ENCODE measurements around the gene ARMH4. TPM values are rescaled to one million over a fixed set of nuclear protein-coding genes. Genes with fewer than 3 reads are reported as not detected.
A peak's percentile ranks its signal among the peaks of the same experiment; 100 is the strongest.

The ARMH4 gene
- total and polyA plus RNA-seq, 2 experiments from 2014 or later, result 48.6 to 64.6 TPM

DNA sequence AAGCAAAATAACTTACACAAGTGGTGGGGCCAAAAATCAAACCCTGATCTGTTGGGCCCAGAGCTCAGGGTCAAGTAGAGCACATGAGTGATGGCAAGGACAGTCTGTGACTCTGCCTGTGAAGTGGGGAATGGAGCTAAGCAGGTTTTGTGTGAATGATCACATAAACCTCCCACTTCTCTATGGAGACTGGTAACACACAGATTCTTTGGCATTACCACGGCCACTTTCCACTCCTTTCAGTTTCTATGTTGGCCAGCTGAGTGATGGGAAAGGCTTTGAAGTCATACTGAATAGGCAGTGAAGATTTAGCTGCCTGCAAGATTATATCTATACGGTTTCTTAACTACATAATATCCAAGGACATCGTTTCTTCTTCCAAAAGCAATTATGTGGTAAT is 97.9 kb downstream of the ARMH4 start:
- Histone ChIP-seq H3K27me3 (no peaks in the 10 kb centered on the region), H3K4me3 (no peak overlapping the region), H3K36me3 (peaks cover 2% of the 10 kb centered on the region), H3K27ac (no peak overlapping the region), H3K4me1 (ENCODE audit: low read depth) (no peaks in the 10 kb centered on the region), H3K9me3 (ENCODE audit: low read depth) (no peaks in the 10 kb centered on the region)
- no peak for DNase-seq (ENCODE audit: low read depth in 1 of 2, low spot score in 1 of 2)
- TF ChIP-seq, protein P1, sequence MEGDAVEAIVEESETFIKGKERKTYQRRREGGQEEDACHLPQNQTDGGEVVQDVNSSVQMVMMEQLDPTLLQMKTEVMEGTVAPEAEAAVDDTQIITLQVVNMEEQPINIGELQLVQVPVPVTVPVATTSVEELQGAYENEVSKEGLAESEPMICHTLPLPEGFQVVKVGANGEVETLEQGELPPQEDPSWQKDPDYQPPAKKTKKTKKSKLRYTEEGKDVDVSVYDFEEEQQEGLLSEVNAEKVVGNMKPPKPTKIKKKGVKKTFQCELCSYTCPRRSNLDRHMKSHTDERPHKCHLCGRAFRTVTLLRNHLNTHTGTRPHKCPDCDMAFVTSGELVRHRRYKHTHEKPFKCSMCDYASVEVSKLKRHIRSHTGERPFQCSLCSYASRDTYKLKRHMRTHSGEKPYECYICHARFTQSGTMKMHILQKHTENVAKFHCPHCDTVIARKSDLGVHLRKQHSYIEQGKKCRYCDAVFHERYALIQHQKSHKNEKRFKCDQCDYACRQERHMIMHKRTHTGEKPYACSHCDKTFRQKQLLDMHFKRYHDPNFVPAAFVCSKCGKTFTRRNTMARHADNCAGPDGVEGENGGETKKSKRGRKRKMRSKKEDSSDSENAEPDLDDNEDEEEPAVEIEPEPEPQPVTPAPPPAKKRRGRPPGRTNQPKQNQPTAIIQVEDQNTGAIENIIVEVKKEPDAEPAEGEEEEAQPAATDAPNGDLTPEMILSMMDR (IDR thresholded peaks at IDR 0.05; ENCODE audit: low read depth, low read length), result no peak

DNA sequence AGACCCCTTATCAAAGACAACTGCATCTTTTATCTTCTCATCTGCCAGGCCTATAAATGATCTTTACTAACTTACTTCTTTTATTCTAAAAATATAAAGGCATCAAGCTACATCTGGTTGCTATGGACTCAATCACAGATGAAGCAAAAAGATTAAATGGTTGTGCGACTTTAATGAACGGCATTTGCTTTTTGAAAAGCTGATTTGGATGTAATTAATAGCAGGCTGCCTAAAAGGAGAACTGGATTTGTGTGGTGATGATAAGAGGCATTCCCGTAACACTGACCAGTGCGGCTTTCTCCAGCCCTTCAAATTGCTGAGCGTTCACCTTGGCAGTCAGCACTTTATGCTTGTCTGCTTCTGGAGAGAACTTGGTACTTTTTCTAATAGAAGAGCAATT is 103.8 kb downstream of the ARMH4 start:
- TF ChIP-seq, protein P1 (IDR thresholded peaks at IDR 0.05; ENCODE audit: low read depth, low read length), result no peak
- peaks cover 12% of the 10 kb centered on the region for H3K4me1 ChIP-seq (ENCODE audit: low read depth)
- peak overlapping the region; percentile 60 for H3K27ac ChIP-seq

DNA sequence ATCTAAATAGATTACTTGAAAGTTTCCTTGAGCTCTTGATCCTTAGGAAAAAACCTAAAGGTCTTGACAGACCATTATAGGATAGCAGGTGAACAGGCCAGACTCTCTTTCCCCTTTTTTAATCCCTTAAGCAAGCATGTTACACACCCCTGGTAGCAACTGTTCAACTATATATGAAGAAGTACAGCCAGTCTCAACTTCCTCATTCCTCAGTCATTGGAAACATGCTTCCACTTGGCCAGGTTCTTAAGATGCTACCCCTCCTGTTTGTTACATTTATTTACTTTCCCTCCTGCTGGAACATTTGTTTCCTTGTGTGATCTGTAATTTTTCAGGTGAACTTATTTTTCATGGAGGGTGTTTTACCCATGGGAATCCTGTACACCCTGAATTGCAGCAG is 124.1 kb downstream of the ARMH4 start:
- Histone ChIP-seq H3K4me1 (ENCODE audit: low read depth) (no peaks in the 10 kb centered on the region), H3K9me3 (ENCODE audit: low read depth) (no peaks in the 10 kb centered on the region), H3K4me3 (no peak overlapping the region), H3K36me3 (no peaks in the 10 kb centered on the region), H3K27me3 (no peaks in the 10 kb centered on the region), H3K27ac (no peak overlapping the region)
- TF ChIP-seq, protein P1 (IDR thresholded peaks at IDR 0.05; ENCODE audit: low read depth, low read length), result no peak
- DNase-seq (ENCODE audit: low read depth in 1 of 2, low spot score in 1 of 2), result no peak

More for the DNA sequence above, 103.8 kb downstream of the ARMH4 start:
- peak in 1 of 2 donors; percentile 58 for DNase-seq (ENCODE audit: low read depth in 1 of 2, low spot score in 1 of 2)
- H3K27me3 ChIP-seq, result no peaks in the 10 kb centered on the region
- H3K36me3 ChIP-seq, result no peaks in the 10 kb centered on the region
- H3K4me3 ChIP-seq, result no peak overlapping the region
- no peaks in the 10 kb centered on the region for H3K9me3 ChIP-seq (ENCODE audit: low read depth)

DNA sequence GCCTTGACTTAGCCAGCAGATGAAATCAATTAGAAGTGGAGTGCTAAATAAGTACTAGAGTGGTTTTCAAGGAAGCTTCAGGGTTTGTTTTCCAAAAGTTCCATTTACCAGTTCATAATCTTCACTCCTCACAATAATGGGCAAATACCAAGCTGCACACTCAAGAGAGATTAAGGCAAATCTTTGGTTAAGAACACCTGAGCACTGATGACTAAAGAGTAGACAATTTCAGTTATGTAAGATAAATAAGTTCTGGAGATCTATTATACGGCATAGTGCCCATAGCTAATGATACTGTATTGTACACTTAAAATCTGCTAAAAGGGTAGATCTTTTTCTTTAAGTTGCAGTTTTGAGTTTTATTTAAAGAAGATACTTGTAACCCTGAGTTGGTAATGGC is 125.0 kb downstream of the ARMH4 start:
- TF ChIP-seq, protein P1 (IDR thresholded peaks at IDR 0.05; ENCODE audit: low read depth, low read length), result no peak
- no peak overlapping the region for H3K4me3 ChIP-seq
- no peak for DNase-seq (ENCODE audit: low read depth in 1 of 2, low spot score in 1 of 2)

DNA sequence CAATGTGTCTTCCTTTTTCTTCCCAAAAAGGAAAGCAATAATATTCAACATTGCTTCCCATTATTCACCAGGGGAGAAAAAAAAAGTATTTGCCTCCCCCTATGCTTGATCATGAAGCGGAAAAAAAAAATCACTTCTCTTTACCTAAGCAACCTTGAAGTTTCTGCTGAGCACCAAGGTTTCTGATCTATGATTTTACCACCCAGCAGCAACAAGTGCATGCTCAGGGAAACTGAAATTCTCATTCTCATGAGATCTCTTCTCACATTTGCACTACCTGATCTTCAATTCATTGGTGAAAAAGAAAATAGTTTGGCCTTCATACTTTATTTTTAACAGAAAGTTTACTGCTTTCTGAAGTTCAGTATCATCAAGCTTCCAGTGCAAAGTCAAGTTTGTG is 125.8 kb downstream of the ARMH4 start:
- TF ChIP-seq, protein P1 (IDR thresholded peaks at IDR 0.05; ENCODE audit: low read depth, low read length), result no peak
- Histone ChIP-seq H3K27ac (no peak overlapping the region), H3K4me3 (no peak overlapping the region), H3K9me3 (ENCODE audit: low read depth) (no peaks in the 10 kb centered on the region), H3K27me3 (no peaks in the 10 kb centered on the region), H3K4me1 (ENCODE audit: low read depth) (no peaks in the 10 kb centered on the region), H3K36me3 (no peaks in the 10 kb centered on the region)
- DNase-seq (ENCODE audit: low read depth in 1 of 2, low spot score in 1 of 2), result no peak

More for the DNA sequence above, 125.0 kb downstream of the ARMH4 start:
- H3K27me3 ChIP-seq, result no peaks in the 10 kb centered on the region
- H3K27ac ChIP-seq, result no peak overlapping the region
- H3K9me3 ChIP-seq (ENCODE audit: low read depth), result no peaks in the 10 kb centered on the region
- no peaks in the 10 kb centered on the region for H3K36me3 ChIP-seq
- no peaks in the 10 kb centered on the region for H3K4me1 ChIP-seq (ENCODE audit: low read depth)

DNA sequence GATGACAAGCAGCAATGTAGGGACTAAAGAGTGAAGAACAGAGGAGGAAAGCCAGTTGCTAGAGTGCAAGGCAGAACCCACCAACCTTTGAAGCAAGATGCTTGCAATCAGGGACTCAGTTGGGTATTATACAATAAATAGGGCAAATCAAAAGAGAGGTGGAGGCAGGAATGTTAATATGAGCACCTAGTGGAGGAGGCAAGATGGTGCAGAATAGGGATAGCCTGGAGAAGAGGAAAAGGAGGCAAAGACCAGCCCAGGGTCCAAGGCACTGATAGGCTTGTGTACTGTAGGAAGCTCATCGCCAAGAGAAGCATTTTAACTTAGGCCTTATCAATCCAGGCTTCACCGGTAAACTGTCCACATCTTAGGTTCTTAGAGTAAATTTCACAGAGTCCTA is 137.2 kb downstream of the ARMH4 start:
- H3K4me1 ChIP-seq (ENCODE audit: low read depth), result no peaks in the 10 kb centered on the region
- H3K36me3 ChIP-seq, result peaks cover 3% of the 10 kb centered on the region
- no peak overlapping the region for H3K4me3 ChIP-seq
- H3K27me3 ChIP-seq, result no peaks in the 10 kb centered on the region
- peaks cover 3% of the 10 kb centered on the region for H3K9me3 ChIP-seq (ENCODE audit: low read depth)
- H3K27ac ChIP-seq, result no peak overlapping the region
- TF ChIP-seq, protein P1 (IDR thresholded peaks at IDR 0.05; ENCODE audit: low read depth, low read length), result no peak
- no peak for DNase-seq (ENCODE audit: low read depth in 1 of 2, low spot score in 1 of 2)
